HCT116 (cell line): ENCODE results near the gene SRF. TPM values are rescaled to one million over a fixed set of nuclear protein-coding genes. Genes with fewer than 3 reads are reported as not detected.

Experiments
- ATAC-seq: fragments of 200-7000 bp; cut with Tn5 transposase; 2 replicates; pipeline ENCODE4 v1.9.1; 2020; ENCODE audit warnings: mild to moderate bottlenecking, moderate library complexity
- BruUV-seq: library from RNA; stranded (reverse); fragments of 400-500 nt; replicated peaks from 2 replicates; lab custom pipeline; 2021; lab: Mats Ljungman, UMichigan
- CTCF ChIA-PET: fragments of 300-600 bp; sonication (Branson Sonifier 250); formaldehyde crosslinking; loops from one replicate; lab custom pipeline; 2021; ENCODE audit warnings: antibody characterized with exemption; lab: Charles Lee
- POLR2A ChIA-PET: fragments of 300-600, 350-600 bp; sonication (Branson Sonifier 250); formaldehyde crosslinking; loops from one replicate; lab custom pipeline; 2021; ENCODE audit warnings: antibody characterized with exemption; lab: Charles Lee
- RAD21 ChIA-PET, 2 experiments: fragments of 300-600 bp; sonication (Branson Sonifier 250); formaldehyde crosslinking; loops; one replicate each; lab custom pipeline; 2023; ENCODE audit warnings: low total read pairs in 2 of 2; ENCODE audit not compliant: uncharacterized antibody in 2 of 2, unreplicated experiment in 2 of 2, low non-redundant PET in 1 of 2; lab: Charles Lee
- DNase-seq: peaks from one replicate; pipeline ENCODE4 v3.0.0-alpha.2; 2010; ENCODE audit warnings: low read depth, low spot score
- H2AFZ ChIP-seq: fragments of 200-600 bp; shearing (Covaris generic), sonication (generic); 2 replicates; pipeline ENCODE4 v1.6.1; 2017; ENCODE audit warnings: low read depth, mixed run types, mixed read lengths, antibody characterized with exemption, low read length; ENCODE audit not compliant: poor library complexity, severe bottlenecking
- H3K27ac ChIP-seq: 2 replicates; pipeline ENCODE4 v1.5.1; 2012; ENCODE audit warnings: low read depth, low read length
- H3K27me3 ChIP-seq: fragments of 200-600 bp; sonication (generic); 2 replicates; pipeline ENCODE4 v1.6.1; 2016; ENCODE audit warnings: mixed run types, low read length, mixed read lengths; ENCODE audit not compliant: insufficient read depth
- H3K36me3 ChIP-seq, 2 experiments: fragments of 200-500 bp in 1 of 2; fragments of 200-600 bp in 1 of 2; sonication (Bioruptor generic) in 1 of 2; sonication (generic) in 1 of 2; 2 replicates each; pipeline versions ENCODE4 v1.5.1 to v1.6.1; 2014 to 2016; ENCODE audit warnings: low read length in 2 of 2, inconsistent platforms in 1 of 2, mixed read lengths in 1 of 2, mixed run types in 1 of 2; ENCODE audit not compliant: insufficient read depth in 2 of 2, control insufficient read depth in 1 of 2
- H3K4me1 ChIP-seq, 2 experiments: fragments of 200-600 bp in 1 of 2; sonication (generic) in 1 of 2; 2 replicates each; pipeline versions ENCODE4 v1.5.1 to v1.6.1; 2012 to 2017; ENCODE audit warnings: low read length in 2 of 2, inconsistent platforms in 1 of 2, mild to moderate bottlenecking in 1 of 2, mixed read lengths in 1 of 2, mixed run types in 1 of 2, moderate library complexity in 1 of 2; ENCODE audit not compliant: insufficient read depth in 2 of 2, control insufficient read depth in 1 of 2
- H3K4me2 ChIP-seq: fragments of 200-600 bp; sonication (generic); 2 replicates; pipeline ENCODE4 v1.6.1; 2017; ENCODE audit warnings: mixed run types, low read length, mixed read lengths
- H3K4me3 ChIP-seq, 2 experiments: fragments of 200-600 bp in 1 of 2; sonication (generic) in 1 of 2; replicated peaks in 1 of 2; 2 replicates each; pipeline ENCODE4 v1.5.1; 2011 to 2016; ENCODE audit warnings: low read length in 2 of 2, control low read depth in 1 of 2, low read depth in 1 of 2, mild to moderate bottlenecking in 1 of 2, mixed read lengths in 1 of 2, mixed run types in 1 of 2
- H3K79me2 ChIP-seq: fragments of 200-600 bp; sonication (generic); 2 replicates; pipeline ENCODE4 v1.6.1; 2017; ENCODE audit warnings: mild to moderate bottlenecking, mixed run types, low read length, moderate library complexity, mixed read lengths; ENCODE audit not compliant: insufficient read depth
- H3K9ac ChIP-seq: fragments of 200-600 bp; sonication (generic); 2 replicates; pipeline ENCODE4 v1.6.1; 2016; ENCODE audit warnings: low read length, mixed read lengths
- H3K9me2 ChIP-seq: fragments of 200-600 bp; sonication (generic), shearing (Covaris generic); 2 replicates; pipeline ENCODE4 v1.6.1; 2017; ENCODE audit warnings: mixed run types, mild to moderate bottlenecking, moderate library complexity; ENCODE audit not compliant: insufficient read depth
- H3K9me3 ChIP-seq, 2 experiments: fragments of 200-500 bp in 1 of 2; fragments of 200-600 bp in 1 of 2; sonication (Bioruptor generic) in 1 of 2; sonication (generic) in 1 of 2; 2 replicates each; pipeline ENCODE4 v1.6.1; 2014 to 2017; ENCODE audit warnings: low read length in 2 of 2, mixed read lengths in 2 of 2, inconsistent platforms in 1 of 2, low read depth in 1 of 2, mild to moderate bottlenecking in 1 of 2, mixed run types in 1 of 2, moderate library complexity in 1 of 2; ENCODE audit not compliant: control insufficient read depth in 1 of 2, insufficient read depth in 1 of 2
- H4K20me1 ChIP-seq: fragments of 200-600 bp; sonication (generic), shearing (Covaris generic); 2 replicates; pipeline ENCODE4 v1.6.1; 2017; ENCODE audit warnings: mixed run types, mild to moderate bottlenecking, moderate library complexity; ENCODE audit not compliant: insufficient read depth
- ATF3 ChIP-seq: IDR thresholded peaks from 2 replicates; pipeline ENCODE4 v1.6.1; 2012
- EZH2 ChIP-seq: fragments of 200-600 bp; sonication (generic); IDR thresholded peaks from 2 replicates; pipeline ENCODE4 v1.6.1; 2017; ENCODE audit warnings: antibody characterized with exemption, mixed run types
- EZH2phosphoT487 ChIP-seq: fragments of 200-600 bp; IDR thresholded peaks from 2 replicates; pipeline ENCODE4 v1.6.1; 2018; ENCODE audit warnings: antibody characterized with exemption, borderline replicate concordance
- FOSL1 ChIP-seq: IDR thresholded peaks from 2 replicates; pipeline ENCODE4 v1.6.1; 2012; ENCODE audit warnings: low read depth
- JUND ChIP-seq: IDR thresholded peaks from 2 replicates; pipeline ENCODE4 v1.6.1; 2012
- POLR2A ChIP-seq: IDR thresholded peaks from 2 replicates; pipeline ENCODE4 v1.7.0; 2011; ENCODE audit warnings: borderline replicate concordance; ENCODE audit not compliant: insufficient read depth, insufficient read length; ENCODE audit errors: extremely low read depth
- RAD21 ChIP-seq: IDR thresholded peaks from 2 replicates; pipeline ENCODE4 v1.6.1; 2012; ENCODE audit warnings: low read depth, mild to moderate bottlenecking
- SIN3A ChIP-seq: IDR thresholded peaks from 2 replicates; pipeline ENCODE4 v1.6.1; 2012; ENCODE audit warnings: low read depth
- SRF ChIP-seq: IDR thresholded peaks from 2 replicates; pipeline ENCODE4 v1.6.1; 2012; ENCODE audit warnings: low read depth
- TCF7L2 ChIP-seq: IDR thresholded peaks from 2 replicates; pipeline ENCODE4 v1.7.0; 2011; ENCODE audit warnings: borderline replicate concordance, inconsistent platforms; ENCODE audit not compliant: insufficient read depth, insufficient read length; ENCODE audit errors: extremely low read depth
- intact Hi-C: fragments of 100-400 bp; cut with micrococcal nuclease; formaldehyde crosslinking; loops from 2 replicates; pipeline ENCODE4 v1.10.0; 2022
- total RNA-seq: library from RNA; stranded (reverse); gene quantifications from one replicate; pipeline ENCODE4 v1.2.1, GENCODE V29; 2021; ENCODE audit not compliant: unreplicated experiment

SRF gene
- total RNA-seq, 1 experiment from 2014 or later = 28.1 TPM

GRCh38 chr6:43180058-43180457 is 9.0 kb downstream of the SRF start (continued):
- TF ChIP-seq EZH2phosphoT487 (no peak), EZH2 (no peak)

GRCh38 chr6:43180985-43181384 is 9.9 kb downstream of the SRF start:
- H2AFZ ChIP-seq = no peak overlapping the region
- peak overlapping the region; percentile 76; the same call in 1 of the 2 replicates for H3K9ac ChIP-seq
- no peaks in the 10 kb centered on the region for H4K20me1 ChIP-seq
- H3K79me2 ChIP-seq = peaks cover 11% of the 10 kb centered on the region
- no peaks in the 10 kb centered on the region for H3K9me3 ChIP-seq
- DNase-seq (no peak), ATAC-seq (no peak)
- CTCF ChIA-PET = no interaction called here
- POLR2A ChIA-PET = interaction anchor here (0.5 kb wide), 1 partner anchor 300 kb away, joined by 6 read pairs; no protein-coding TSS in a partner anchor
- BruUV-seq = no TSS peak
- no peaks in the 10 kb centered on the region for H3K9me2 ChIP-seq
- H3K36me3 ChIP-seq = peaks cover 15 to 23% of the 10 kb centered on the region in 2 experiments; a peak in 3 of 4 replicates
- intact Hi-C loops = no loop called here
- RAD21 ChIA-PET = no interaction called here
- H3K27ac ChIP-seq = peak overlapping the region; percentile 65
- peaks cover 2 to 28% of the 10 kb centered on the region in 2 experiments; a peak in 3 of 4 replicates for H3K4me1 ChIP-seq
- no peaks in the 10 kb centered on the region for H3K27me3 ChIP-seq
- H3K4me3 ChIP-seq = peak overlapping the region; percentile 78 to 92; a peak in 3 of 4 replicates
- TF ChIP-seq POLR2A = no peak
- TF ChIP-seq ATF3 = no peak
- TF ChIP-seq EZH2phosphoT487 = no peak
- TF ChIP-seq RAD21 = no peak
- no peak for TF ChIP-seq SRF
- TF ChIP-seq TCF7L2 = no peak
- TF ChIP-seq JUND = no peak
- no peak for TF ChIP-seq FOSL1
- no peak for TF ChIP-seq SIN3A
- H3K4me2 ChIP-seq = peak overlapping the region; percentile 86
